ENCODE results near the gene ZNF514.

The ZNF514 gene

GRCh38 chr2:95174031-95174542 lies 14.4 kb upstream of the ZNF514 start:
- no peak overlapping the region for H3K9ac ChIP-seq (ENCODE audit: low read depth, low read length)
- no peaks in the 10 kb centered on the region for H3K9me3 ChIP-seq (ENCODE audit: control insufficient read depth, insufficient read depth, low read length)
- no peaks in the 10 kb centered on the region for H3K27me3 ChIP-seq (ENCODE audit: control insufficient read depth, insufficient read depth, low read length)
- peaks cover 3% of the 10 kb centered on the region for H3K4me1 ChIP-seq (ENCODE audit: control insufficient read depth, insufficient read depth, low read length)
- no peak overlapping the region for H3K4me3 ChIP-seq (ENCODE audit: low read depth, low read length)
- H3K36me3 ChIP-seq (ENCODE audit: control insufficient read depth, insufficient read depth, low read length) = peaks cover 5% of the 10 kb centered on the region

- Histone ChIP-seq H3K27me3 (ENCODE audit: control insufficient read depth, insufficient read depth, low read length) (no peaks in the 10 kb centered on the region), H3K9ac (ENCODE audit: low read depth, low read length) (no peak overlapping the region), H3K36me3 (ENCODE audit: control insufficient read depth, insufficient read depth, low read length) (no peaks in the 10 kb centered on the region), H3K9me3 (ENCODE audit: control insufficient read depth, insufficient read depth, low read length) (no peaks in the 10 kb centered on the region), H3K4me1 (ENCODE audit: control insufficient read depth, insufficient read depth, low read length) (no peaks in the 10 kb centered on the region), H3K4me3 (ENCODE audit: low read depth, low read length) (no peak overlapping the region)
These were observed 12.3 kb upstream of the ZNF514 start for GRCh38 chr2:95171902-95172301.

DNA sequence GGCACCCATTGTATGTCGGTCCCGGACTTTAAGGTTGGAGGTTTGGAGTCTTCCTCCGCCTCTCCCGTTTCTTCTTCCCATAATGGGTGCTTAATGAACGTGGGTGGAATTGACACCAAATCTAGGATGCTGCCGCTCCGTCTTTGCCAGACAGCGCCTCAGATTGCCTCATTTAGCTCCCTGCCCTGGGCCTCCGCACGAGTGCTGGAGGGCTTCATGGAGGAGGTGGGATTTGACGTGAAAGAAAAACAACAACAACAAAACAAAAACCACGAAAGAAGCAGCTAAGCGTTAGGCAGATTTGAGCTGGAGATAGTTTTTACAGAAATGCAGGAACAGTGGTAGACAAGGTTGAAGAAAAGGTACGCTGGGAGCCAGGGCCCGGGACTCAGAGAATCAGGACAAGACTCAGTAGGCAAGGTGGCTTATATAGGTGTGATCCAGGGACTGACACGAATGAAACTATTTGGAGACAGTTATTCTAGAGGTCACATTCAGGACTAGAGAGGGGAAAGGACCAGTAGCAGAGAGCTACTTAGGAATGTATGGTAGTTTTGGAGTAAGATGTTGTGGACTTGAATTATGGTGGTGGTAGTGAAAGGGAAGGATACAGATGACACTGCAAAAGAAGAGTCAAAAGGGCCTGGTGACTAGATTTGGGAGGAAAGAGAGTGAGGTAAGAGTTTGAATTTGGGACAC lies 6.6 kb upstream of the ZNF514 start:
- Histone ChIP-seq H3K9ac (ENCODE audit: low read depth, low read length) (peak overlapping the region; percentile 48), H3K4me3 (ENCODE audit: low read depth, low read length) (peak overlapping the region; percentile 83), H3K4me1 (ENCODE audit: control insufficient read depth, insufficient read depth, low read length) (peaks cover 2% of the 10 kb centered on the region), H3K36me3 (ENCODE audit: control insufficient read depth, insufficient read depth, low read length) (no peaks in the 10 kb centered on the region), H3K9me3 (ENCODE audit: control insufficient read depth, insufficient read depth, low read length) (no peaks in the 10 kb centered on the region), H3K27me3 (ENCODE audit: control insufficient read depth, insufficient read depth, low read length) (peaks cover under 1% of the 10 kb centered on the region)

DNA sequence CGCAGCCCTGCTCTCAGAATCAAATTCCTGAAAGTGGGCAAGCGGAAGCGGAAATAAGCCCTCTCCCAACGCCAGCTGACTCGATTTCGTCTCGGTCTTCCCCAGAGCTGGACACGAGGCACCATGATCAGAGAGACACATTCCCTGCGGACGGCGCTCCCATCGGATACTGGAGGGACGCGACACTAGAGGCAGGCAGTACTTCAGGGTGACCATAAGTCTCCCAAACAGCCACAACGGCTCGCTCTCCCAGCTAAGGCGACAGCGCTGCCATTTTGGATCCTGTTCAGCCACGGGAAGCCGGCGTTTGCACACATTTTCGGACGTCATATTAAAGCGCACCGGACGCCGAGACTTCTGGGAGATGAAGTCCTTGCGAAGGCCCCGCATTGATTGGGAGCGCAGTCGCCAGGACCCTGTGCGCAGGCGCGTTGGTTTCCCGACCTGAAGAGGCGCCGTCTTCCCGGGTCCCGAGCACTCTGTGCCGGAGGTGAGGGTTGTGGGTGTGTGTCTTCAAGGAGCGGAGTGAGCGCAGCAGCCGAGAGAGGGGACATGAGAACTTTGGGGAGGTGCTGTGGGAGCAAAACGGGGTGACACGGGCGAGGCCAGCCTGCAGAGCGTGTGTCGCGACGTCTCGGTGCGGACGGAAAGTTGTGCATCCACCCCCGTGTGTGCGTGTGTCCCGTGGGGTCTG lies 5.9 kb upstream of the ZNF514 start, which contains the start of gene ZNF2:
Gene ZNF2, plus strand, starts transcription at position 439 of the 694 bp plus-strand sequence. CDS start 10,418 bp downstream, outside the sequence.
- H3K9ac ChIP-seq (ENCODE audit: low read depth, low read length) = peak within 1 kb of the TSS; percentile 86
- H3K4me3 ChIP-seq (ENCODE audit: low read depth, low read length) = peak within 1 kb of the TSS; percentile 83
- peaks cover 2% of the 10 kb centered on the region for H3K4me1 ChIP-seq (ENCODE audit: control insufficient read depth, insufficient read depth, low read length)
- H3K9me3 ChIP-seq (ENCODE audit: control insufficient read depth, insufficient read depth, low read length) = no peaks in the 10 kb centered on the region
- no peaks in the 10 kb centered on the region for H3K36me3 ChIP-seq (ENCODE audit: control insufficient read depth, insufficient read depth, low read length)
- H3K27me3 ChIP-seq (ENCODE audit: control insufficient read depth, insufficient read depth, low read length) = peaks cover 4% of the 10 kb centered on the region

GRCh38 chr2:95165030-95165370 lies 5.4 kb upstream of the ZNF514 start:
- peaks cover 4% of the 10 kb centered on the region for H3K27me3 ChIP-seq (ENCODE audit: control insufficient read depth, insufficient read depth, low read length)
- H3K4me1 ChIP-seq (ENCODE audit: control insufficient read depth, insufficient read depth, low read length) = peaks cover 2% of the 10 kb centered on the region
- H3K36me3 ChIP-seq (ENCODE audit: control insufficient read depth, insufficient read depth, low read length) = no peaks in the 10 kb centered on the region

DNA sequence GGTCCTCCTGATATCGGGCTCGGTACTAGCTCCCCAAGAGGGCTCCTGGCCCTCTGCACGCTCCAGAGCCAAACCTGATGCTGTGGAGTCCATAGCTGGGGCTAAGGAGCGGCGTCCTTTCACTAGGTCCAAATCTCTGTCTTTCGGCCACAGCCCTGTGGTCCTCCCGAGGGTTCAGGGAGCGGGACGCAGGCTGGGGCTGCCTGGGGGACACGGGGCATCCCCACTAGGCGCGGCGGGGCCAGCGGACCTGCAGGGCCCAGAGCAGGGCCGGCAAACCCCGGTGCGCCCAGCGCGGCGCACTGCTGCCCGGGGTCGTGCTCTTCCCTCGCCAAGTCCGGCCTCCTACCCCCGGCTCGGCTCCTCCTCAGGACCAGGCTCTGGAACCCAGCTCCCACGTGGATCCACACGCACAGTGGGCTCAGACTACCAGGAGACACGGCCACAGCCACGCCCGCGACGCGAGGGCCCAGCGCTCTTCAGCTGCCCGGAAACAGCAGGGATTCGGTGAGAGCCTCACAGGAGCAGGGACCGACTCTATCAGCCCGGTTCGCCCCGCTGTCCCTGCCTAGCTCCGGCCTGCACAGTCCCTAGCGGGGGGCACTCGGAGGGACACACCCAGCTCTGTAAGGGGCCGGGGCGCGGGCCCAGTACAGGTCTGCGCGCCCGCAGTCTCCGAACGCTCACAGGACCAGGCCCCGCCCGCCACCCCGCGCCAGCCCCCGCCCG lies 593 bp downstream of the ZNF514 start:
- Histone ChIP-seq H3K9me3 (ENCODE audit: control insufficient read depth, insufficient read depth, low read length) (no peaks in the 10 kb centered on the region), H3K4me1 (ENCODE audit: control insufficient read depth, insufficient read depth, low read length) (no peaks in the 10 kb centered on the region), H3K9ac (ENCODE audit: low read depth, low read length) (peak overlapping the region; percentile 76), H3K4me3 (ENCODE audit: low read depth, low read length) (peak overlapping the region; percentile 58), H3K36me3 (ENCODE audit: control insufficient read depth, insufficient read depth, low read length) (peaks cover 3% of the 10 kb centered on the region), H3K27me3 (ENCODE audit: control insufficient read depth, insufficient read depth, low read length) (peaks cover 14% of the 10 kb centered on the region)

More at GRCh38 chr2:95165030-95165370, 5.4 kb upstream of the ZNF514 start:
- Histone ChIP-seq H3K4me3 (ENCODE audit: low read depth, low read length) (peak overlapping the region; percentile 83), H3K9ac (ENCODE audit: low read depth, low read length) (peak overlapping the region; percentile 86), H3K9me3 (ENCODE audit: control insufficient read depth, insufficient read depth, low read length) (no peaks in the 10 kb centered on the region)

GRCh38 chr2:95158441-95158840 lies 1.2 kb downstream of the ZNF514 start:
- peak overlapping the region; percentile 58 for H3K4me3 ChIP-seq (ENCODE audit: low read depth, low read length)
- no peak overlapping the region for H3K9ac ChIP-seq (ENCODE audit: low read depth, low read length)
- H3K27me3 ChIP-seq (ENCODE audit: control insufficient read depth, insufficient read depth, low read length) = peaks cover 14% of the 10 kb centered on the region
- peaks cover 3% of the 10 kb centered on the region for H3K36me3 ChIP-seq (ENCODE audit: control insufficient read depth, insufficient read depth, low read length)
- H3K9me3 ChIP-seq (ENCODE audit: control insufficient read depth, insufficient read depth, low read length) = no peaks in the 10 kb centered on the region
- no peaks in the 10 kb centered on the region for H3K4me1 ChIP-seq (ENCODE audit: control insufficient read depth, insufficient read depth, low read length)

DNA sequence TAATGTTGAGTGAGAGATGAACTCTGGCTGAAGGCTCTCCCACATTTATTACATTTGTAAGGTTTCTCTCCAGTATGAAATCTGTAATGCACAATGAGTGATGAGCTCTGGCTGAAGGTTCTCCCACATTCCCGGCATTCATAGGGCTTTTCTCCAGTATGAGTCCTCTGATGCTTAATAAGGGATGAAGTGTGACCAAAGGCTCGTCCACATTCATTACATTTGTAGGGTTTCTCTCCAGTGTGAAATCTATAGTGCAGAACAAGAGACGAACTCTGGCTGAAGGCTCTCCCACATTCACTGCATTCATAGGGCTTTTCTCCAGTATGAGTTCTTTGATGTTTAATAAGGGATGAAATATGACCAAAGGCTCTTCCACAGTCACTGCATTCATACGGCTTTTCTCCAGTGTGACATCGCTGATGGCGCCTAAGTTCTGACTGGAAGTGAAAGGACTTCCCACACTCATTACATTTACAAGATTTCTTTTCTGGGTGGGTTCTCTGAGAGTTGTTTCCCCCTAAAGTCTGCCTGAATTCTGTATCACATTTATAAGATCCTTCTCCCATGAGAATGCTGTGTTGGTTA lies 10.2 kb downstream of the ZNF514 start:
- H3K27me3 ChIP-seq (ENCODE audit: control insufficient read depth, insufficient read depth, low read length) = no peaks in the 10 kb centered on the region
- H3K9me3 ChIP-seq (ENCODE audit: control insufficient read depth, insufficient read depth, low read length) = peaks cover 40% of the 10 kb centered on the region
- peaks cover 29% of the 10 kb centered on the region for H3K36me3 ChIP-seq (ENCODE audit: control insufficient read depth, insufficient read depth, low read length)
- H3K4me1 ChIP-seq (ENCODE audit: control insufficient read depth, insufficient read depth, low read length) = no peaks in the 10 kb centered on the region
- no peak overlapping the region for H3K9ac ChIP-seq (ENCODE audit: low read depth, low read length)
- H3K4me3 ChIP-seq (ENCODE audit: low read depth, low read length) = no peak overlapping the region

DNA sequence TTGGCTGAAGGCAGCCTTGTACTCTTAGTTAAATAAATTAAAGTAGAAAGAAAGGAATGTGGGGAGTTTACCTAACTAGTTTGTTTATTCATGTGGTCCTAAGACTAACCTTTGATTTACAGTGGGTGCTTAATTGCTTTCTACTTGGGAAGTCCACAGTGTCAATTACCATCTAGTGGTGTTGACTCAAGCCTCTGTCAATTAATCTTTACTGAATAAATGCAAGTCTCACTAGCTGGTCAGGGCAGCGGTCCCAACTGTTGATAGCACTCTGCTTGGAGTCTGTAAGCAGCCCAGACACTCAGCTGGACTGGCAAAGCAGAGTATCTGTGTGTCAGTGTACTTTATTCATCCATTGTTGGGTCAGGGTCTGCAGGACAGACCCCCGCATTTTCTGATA lies 15.8 kb downstream of the ZNF514 start:
- no peak overlapping the region for H3K4me3 ChIP-seq (ENCODE audit: low read depth, low read length)
- H3K9ac ChIP-seq (ENCODE audit: low read depth, low read length) = no peak overlapping the region
- H3K36me3 ChIP-seq (ENCODE audit: control insufficient read depth, insufficient read depth, low read length) = peaks cover 2% of the 10 kb centered on the region
- H3K4me1 ChIP-seq (ENCODE audit: control insufficient read depth, insufficient read depth, low read length) = no peaks in the 10 kb centered on the region
- H3K9me3 ChIP-seq (ENCODE audit: control insufficient read depth, insufficient read depth, low read length) = peaks cover 26% of the 10 kb centered on the region
- H3K27me3 ChIP-seq (ENCODE audit: control insufficient read depth, insufficient read depth, low read length) = no peaks in the 10 kb centered on the region

GRCh38 chr2:95138702-95139101 lies 20.9 kb downstream of the ZNF514 start:
- Histone ChIP-seq H3K4me3 (ENCODE audit: low read depth, low read length) (no peak overlapping the region), H3K9ac (ENCODE audit: low read depth, low read length) (no peak overlapping the region), H3K9me3 (ENCODE audit: control insufficient read depth, insufficient read depth, low read length) (peaks cover 14% of the 10 kb centered on the region), H3K27me3 (ENCODE audit: control insufficient read depth, insufficient read depth, low read length) (no peaks in the 10 kb centered on the region), H3K36me3 (ENCODE audit: control insufficient read depth, insufficient read depth, low read length) (no peaks in the 10 kb centered on the region), H3K4me1 (ENCODE audit: control insufficient read depth, insufficient read depth, low read length) (no peaks in the 10 kb centered on the region)

DNA sequence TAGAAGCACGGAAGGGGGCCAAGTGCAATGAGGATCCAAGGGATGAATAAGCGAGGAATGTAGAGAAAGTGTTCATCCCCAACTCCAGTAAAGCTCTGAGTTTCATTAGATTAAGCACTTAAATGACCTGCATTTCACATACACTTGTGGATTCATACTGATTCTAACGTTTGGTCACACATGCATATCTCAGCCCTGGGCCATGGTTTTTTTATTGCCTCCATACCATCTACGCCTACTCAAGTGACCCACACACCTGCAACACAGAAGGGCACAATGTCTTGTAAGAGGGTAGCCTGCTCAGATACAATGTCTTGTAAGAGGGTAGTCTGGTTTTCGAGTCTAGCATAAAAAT lies 37.5 kb downstream of the ZNF514 start:
- Histone ChIP-seq H3K9me3 (ENCODE audit: control insufficient read depth, insufficient read depth, low read length) (no peaks in the 10 kb centered on the region), H3K4me3 (ENCODE audit: low read depth, low read length) (peak overlapping the region; percentile 94), H3K36me3 (ENCODE audit: control insufficient read depth, insufficient read depth, low read length) (no peaks in the 10 kb centered on the region), H3K27me3 (ENCODE audit: control insufficient read depth, insufficient read depth, low read length) (no peaks in the 10 kb centered on the region), H3K4me1 (ENCODE audit: control insufficient read depth, insufficient read depth, low read length) (peaks cover 14% of the 10 kb centered on the region), H3K9ac (ENCODE audit: low read depth, low read length) (peak overlapping the region; percentile 70)

Measured in iPS-15b (cell line).